GM12891 (cell line): ENCODE measurements around the gene ARPP21.

Experiments used
- POLR2A ChIP-seq: IDR thresholded peaks from 2 replicates; pipeline ENCODE4 v1.6.1; 2011; ENCODE audit warnings: low read depth, low read length, control low read depth
- POLR2AphosphoS5 ChIP-seq: IDR thresholded peaks from 2 replicates; pipeline ENCODE4 v1.6.1; 2011; ENCODE audit warnings: low read depth, low read length, control low read depth

DNA sequence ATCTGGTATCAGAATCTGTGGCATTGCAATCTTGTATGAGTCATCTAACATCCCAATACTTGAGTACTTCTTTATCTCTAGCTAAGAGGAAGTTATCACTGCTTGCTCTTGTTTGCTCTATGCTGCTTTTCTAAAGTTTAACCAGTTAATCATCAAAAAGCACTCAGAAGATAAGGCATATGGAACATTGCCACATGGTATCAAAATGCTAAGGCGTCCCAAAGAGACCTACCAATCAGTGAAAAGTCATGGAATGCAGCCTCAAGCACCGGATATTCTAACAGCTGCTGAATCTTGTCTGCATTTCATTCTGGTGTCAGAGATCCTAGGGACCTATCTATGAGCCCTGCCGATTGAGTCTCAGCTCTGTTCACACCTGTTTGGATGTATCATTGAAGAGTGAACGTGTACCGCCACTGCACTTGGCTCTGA is 192.8 kb downstream of the ARPP21 start:
- no peak for TF ChIP-seq POLR2A
- TF ChIP-seq POLR2AphosphoS5: no peak
